GM19372 (cell line): ENCODE data around the gene ABCC9.
"Not testable (repeated sequence)": the region's sequence is repeated elsewhere in the genome, so short reads cannot be mapped to it uniquely, and the experiment has no call there.

Experiments used
- ATAC-seq: cut with Tn5 transposase; IDR thresholded peaks from one replicate; pipeline ENCODE4 v1.9.1; 2021; ENCODE audit warnings: mild to moderate bottlenecking, low read depth, moderate library complexity; ENCODE audit not compliant: unreplicated experiment

The ABCC9 gene

DNA sequence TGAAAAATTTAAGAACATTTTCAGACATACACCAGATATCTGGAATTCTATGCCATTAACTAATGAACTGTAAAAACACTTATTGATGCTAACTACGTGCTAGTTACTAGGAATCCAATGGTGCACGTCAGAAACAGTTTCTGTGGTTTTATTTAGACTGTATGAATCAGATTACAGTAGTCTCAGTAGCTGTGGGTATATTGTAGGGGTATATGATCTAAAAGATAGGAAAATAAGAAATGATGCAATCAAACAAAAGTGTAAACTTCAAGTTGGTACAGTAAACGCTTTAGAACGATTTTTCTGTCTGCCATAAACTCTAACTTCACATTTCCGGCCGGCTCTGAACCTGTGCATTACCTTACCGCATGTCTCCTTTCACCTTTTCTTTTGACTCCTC, 2.3 kb downstream of the ABCC9 start:
- ATAC-seq = no peak

DNA sequence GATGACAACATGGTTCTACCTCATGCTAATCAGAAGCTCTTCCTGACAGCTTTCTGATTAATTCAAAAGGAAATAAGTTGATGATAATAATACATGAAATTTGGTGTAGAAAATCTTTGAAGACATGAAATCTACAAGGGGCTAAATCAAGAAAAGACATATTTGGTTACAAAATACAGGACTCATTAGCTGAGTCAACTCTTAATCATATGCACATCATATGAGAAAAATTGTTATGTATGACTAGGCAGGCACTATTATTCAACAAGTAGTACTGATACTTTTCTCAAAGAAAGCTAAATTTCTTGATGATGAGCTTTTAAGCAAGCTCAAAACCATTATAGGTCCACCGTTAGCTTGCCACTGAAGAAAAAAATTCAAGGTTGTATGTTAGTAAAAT, 7.1 kb downstream of the ABCC9 start:
- no peak for ATAC-seq

DNA sequence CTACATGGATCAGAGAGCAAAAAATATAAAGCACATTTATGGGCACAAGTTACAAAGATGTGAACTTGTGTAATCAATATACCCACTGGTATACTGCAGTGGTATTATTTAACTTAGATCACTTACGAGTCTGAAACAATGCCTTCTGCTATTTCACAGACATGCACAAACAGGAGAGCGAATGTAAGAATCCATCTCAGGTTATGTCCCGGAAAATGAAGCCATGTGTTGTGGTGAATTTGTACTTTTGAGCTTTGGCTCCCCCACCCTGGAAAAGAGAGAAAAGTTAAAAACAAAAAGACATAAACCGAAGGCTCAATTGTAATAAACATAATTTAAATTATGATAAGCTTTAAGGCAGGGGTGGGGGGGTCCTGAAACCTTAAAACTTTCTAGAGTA, 7.6 kb downstream of the ABCC9 start:
- no peak for ATAC-seq

DNA sequence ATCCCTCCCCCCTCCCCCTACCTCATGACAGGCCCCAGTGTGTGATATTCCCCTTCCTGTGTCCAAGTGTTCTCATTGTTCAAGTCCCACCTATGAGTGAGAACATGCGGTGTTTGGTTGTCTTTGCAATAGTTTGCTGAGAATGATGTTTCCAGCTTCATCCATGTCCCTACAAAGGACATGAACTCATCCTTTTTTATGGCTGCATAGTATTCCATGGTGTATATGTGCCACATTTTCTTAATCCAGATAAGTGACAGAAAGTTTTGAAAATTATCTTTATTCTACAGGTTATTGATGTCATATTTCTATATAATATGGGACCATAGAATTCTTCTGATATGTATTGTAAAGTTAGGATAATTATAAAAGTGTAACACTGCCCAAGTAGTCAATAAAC, 11.3 kb downstream of the ABCC9 start:
- ATAC-seq = not testable (repeated sequence)

DNA sequence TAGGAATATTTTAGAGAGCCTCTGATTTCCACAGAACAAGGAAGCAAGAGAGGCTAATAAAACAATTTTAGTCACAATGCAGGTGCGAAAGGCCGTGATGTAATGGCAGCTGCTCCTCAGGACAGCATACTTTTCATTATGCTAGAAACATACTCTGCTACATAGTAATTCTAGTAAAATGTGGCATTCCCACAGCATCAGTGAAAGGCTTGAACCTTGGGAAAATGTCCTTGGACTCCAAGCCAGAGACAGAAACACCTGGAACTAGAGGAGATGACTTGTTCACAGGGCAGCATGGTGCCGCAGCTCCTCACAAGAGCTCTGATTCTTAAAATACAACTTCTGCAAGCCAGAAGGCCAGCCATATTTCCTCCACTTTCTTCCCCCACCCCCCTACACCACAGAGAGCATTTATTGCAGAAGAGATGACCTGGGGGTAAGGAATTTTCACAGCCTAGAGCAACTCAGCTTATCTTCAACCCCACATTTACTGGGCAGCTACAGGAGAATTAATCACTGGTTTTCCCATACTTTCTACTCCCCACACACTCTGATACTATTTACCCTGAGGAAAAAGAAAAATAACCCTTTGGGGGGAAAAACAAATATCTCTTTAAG, 15.8 kb downstream of the ABCC9 start:
- no peak for ATAC-seq

DNA sequence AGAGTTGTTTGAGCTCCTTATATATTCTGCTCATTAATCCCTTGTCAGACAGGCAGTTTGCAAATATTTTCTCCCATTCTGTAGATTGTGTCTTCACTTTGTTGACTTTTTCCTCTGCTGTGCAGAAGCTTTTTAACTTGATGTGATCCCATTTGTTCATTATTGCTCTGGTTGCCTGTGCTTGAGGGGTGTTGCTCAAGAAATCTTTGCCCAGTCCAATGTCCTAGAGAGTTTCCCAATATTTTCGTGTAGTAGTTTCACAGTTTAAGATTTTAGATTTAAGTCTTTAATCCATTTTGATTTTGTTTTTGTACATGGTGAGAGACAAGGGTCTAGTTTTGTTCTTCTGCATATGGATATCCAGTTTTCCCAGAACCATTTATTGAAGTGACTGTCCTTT, 19.8 kb downstream of the ABCC9 start:
- ATAC-seq = no peak

DNA sequence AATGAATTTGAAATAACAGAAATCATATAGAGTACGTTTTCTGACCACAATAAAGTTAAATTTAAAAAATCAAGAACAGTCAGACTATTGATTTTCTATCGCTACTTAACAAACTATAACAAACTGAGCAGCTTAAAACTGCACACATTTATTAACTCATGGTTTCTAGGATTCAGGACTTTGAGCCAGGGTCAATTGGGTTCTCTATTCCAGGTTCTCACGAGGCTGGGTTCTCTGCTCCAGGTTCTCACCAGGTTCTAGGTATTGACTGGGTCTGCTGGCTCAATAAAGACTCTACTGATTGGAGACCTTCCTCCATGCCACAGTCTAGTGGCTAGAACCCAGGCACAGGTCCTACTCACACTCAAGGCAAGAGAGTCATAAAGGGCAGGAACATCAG, 22.8 kb downstream of the ABCC9 start:
- no peak for ATAC-seq

DNA sequence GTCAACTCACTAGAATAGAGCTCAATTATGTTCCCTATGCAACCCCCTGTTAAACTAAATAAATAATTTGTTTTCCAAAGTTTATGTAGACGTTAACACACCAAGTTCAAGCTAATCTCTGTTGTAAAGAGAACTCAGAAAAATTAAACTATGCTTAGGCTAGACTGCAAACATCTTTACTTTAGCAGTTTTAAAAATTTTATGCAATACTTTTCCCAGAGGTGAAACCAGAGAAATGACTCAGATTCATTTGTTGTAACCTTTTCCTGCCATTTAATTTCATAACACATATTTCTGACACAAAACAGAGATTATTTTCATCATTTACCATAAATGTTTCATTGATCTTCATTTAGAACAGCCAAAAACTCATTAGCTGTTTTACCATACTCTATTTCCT, 27.4 kb downstream of the ABCC9 start:
- no peak for ATAC-seq

DNA sequence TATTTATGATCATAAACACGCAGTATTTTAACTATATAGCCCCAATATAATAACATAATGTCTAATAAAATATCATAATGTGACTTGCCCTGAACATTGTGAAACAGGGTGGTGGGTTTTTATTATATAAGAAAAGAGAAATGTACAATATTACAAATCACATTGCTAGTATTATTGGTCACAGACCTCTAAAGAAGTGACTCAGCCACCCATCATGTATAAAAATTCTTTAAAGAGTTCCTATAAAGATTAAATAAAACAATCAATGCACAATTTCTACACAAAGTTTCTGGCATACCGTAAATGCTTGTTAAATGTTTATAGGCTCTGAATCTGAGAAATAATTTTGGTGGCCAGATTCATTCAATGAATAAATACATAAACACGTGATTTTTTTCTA, 28.9 kb downstream of the ABCC9 start:
- ATAC-seq = no peak

DNA sequence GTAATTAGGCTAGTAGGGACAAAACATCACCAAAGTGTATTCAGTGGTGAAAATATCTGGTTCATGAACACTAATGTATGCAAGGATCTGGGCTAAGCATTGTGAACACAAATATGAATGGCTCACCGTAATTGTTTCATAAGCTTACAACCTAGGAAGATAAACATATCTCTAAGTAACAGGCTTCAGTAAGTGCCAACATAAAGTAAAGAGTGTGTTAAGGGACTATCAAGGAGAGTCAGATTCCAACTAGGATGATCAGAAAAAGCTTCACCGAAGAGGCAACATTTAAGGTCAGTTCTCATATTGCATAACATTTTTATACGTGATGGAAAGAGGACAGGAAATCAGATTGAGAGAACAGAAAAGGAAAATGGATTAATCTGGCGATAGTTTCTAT, 29.4 kb downstream of the ABCC9 start:
- no peak for ATAC-seq

DNA sequence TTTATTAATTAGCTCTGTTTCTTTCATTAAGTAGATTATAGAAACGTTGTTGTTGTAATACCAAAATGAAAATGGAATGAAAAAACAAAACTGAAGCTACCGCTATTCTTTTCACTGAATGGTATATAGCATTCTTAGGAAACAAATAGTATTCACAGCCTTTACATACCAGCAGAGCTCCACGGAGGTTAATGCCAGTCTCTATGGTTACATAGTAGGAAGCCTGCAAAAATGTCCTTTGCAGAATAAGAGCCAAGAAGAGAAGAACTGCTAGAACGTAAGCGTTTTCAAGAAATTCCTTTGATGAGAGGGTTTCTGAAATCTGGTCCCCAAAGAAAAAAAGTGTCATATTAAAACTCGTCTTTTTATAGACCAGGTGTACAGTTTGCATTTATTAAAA, 30.6 kb downstream of the ABCC9 start:
- ATAC-seq = no peak

DNA sequence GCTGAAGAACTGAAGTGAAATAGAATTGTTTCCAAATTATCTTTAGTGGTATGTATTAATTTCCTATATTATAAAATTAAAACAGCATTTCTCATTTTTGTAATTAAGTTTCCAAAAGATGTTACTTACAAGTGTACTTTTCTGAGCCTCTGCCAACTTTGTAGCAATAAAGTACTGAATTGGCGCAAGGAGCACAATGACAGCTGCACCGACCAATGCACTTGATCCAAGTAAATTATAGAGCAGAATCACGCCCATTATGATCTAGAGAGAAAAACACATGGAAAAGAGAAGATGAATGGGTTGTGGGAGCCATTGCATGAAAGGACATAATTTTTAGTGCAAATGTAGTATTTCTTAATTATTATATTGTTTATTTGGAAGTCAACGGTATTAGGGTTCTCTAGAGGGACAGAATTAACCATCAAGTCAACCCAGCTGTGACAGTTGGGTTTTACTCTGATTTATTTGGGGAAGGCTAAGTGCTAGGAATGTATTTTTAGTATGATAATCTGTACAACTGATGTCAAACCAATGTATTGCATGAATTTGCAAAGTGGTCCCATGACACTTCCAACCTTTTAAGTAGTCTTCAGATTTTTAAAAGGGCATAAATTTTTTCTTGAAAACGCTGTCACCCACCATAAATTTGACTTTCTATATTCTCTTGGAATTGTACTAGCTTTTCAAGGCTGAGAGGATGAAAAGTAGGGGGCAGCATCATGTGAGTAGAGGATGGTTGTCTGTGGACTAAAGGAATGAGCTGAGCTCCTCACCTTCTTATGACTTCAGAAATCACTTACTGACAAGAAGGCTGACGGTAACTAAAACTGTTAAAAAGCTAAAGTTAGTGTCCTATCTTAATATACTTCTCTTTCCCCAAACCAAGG, 33.0 kb downstream of the ABCC9 start:
- ATAC-seq = no peak

DNA sequence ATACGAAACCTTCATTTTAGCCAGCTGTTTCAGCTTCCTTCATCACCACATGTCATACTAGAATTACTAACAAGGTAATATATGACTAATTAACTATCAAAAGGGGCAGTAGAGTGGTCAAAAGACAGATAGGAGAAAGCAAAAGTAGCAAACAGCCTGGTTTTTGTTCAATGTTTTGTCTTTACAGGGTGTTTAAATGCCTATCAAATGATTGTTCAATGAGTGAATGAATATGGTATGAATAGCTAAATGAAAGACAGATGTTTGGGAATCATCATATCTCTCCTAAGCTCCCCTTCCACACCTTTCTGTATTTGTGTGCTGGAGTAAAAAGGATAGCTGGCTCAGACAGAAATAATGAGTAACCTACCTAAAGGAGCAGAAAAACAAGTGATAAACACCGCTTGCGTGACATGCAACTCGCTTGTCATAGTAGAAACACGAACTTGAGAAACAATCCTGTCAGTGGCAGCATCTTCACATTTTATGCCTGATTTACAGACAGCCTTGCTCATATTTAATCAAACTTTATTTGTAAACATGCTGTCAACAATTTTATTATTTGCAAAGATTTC, 34.2 kb downstream of the ABCC9 start:
- ATAC-seq = no peak

DNA sequence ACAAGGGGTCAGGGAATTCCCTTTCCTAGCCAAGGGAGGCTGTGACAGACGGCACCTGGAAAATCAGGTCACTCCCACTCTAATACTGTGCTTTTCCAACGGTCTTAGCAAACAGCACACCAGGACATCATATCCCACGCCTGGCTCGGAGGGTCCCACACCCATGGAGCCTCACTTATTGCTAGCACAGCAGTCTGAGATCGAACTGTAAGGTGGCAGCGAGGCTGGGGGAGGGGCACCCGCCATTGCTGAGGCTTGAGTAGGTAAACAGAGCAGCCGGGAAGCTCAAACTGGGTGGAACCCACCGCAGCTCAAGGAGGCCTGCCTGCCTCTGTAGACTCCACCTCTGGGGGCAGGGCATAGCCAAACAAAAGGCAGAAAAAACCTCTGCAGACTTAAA, 41.7 kb downstream of the ABCC9 start:
- not testable (repeated sequence) for ATAC-seq

DNA sequence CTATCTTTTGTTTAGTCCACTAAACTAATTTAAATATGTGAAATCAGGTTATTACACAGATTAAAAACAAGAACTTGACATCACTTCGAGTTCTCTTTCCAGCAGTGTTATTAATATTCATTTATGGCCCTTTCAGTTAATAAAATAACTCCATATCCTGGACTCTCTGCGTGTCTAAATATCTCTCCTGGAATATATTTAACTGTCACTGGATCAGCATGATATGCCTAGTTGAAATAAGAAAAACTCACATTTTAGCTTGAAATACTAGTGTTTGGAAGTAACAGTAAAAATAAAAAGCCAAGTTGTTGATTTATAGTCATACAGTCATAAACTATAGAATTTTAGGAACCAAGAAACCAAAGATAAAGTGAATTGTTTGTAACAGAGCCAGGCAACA, 45.6 kb downstream of the ABCC9 start:
- ATAC-seq = no peak

DNA sequence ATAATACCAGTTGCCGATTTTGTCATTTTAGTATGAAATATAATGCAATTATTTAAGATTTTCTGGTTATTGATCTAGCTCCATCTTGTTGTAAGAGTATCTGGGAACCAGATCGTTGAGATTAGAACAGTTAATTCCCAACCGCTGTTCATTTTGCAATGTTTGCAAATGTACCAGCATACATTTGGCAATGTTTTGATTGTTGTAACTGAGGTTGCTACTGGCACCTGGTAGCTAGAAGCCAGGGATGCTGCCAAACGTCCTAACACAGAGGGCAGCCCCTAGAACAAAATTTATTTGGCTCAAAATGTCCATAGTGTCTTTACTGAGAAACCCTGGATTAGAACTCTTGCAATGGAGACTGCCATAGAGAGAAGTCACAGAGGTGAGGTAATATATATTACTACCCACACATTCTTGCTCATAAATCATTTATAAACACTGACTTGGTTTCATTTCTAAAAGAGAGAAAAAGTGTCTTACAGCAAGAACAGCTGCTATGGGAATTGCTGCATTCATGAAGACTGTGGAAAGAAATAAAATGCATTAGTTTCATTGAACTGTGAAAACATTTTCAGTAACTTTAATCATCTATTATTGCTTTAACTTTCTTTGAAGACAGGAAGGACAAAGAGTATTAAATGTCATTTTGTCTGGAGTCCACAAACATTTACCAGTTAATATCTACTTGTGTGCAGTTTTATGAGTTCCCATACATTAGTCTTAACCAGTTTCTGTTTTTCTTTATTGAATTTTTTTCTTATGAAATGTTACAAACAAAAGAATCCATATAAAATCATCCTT, 46.2 kb downstream of the ABCC9 start:
- ATAC-seq = no peak

DNA sequence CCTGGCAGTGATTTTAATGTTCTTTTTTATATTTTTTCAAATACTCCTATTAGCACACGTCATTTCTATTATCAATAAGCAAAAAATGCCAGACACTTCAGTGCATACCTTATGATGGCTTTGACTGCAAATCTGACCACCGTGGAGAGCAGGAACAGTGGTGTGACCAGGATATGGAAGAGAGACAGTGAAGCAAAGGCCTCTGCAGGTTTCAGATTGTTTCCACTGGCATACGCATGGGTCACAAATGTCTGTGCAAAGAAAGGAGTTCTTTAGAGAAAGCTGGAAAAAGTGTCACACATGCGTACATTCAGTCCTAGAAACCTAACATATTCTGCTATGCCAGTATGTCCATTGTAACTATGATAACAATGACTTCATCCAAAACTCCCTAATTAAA, 47.3 kb downstream of the ABCC9 start:
- no peak for ATAC-seq

DNA sequence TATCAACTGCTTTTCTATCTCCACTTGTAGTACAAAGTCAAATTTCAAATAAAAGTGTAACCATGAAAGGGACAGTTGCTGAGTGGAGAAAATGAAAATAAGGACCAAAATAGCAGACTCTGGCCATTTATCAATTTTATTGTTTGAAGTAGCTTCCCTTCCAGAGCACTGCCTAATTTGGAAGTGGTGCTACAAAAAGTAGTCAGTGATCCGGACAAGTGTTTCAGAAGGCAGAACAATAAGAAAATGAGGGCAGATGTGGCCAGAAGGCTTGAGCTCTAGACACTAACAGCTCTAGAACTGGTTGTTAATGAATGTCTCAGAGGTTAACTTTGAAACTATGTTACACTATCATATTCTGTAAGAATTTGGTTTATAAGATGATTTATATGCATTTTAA, 48.9 kb downstream of the ABCC9 start:
- ATAC-seq = no peak

DNA sequence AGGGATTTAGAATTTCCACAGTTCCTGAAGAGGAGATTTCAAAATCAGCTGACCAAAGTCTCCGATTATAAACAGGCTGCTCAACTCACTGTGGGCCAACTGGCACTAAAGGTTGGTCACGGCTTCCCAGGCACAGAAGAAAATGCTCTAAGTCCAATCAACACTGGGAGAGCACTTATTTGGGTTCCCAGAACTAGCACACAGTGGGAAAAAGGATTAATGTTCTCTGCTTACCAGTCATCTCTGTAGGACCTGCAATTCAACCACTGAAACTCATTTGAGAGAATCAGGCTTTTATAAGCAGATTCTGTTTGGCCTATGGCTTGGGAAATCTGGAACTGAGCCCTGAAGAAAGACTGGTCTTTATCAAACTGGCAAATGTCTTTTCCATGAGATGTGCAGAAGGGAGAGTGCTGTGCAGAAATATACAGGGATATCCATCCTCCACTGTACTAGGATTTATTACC, 49.4 kb downstream of the ABCC9 start:
- ATAC-seq = no peak

DNA sequence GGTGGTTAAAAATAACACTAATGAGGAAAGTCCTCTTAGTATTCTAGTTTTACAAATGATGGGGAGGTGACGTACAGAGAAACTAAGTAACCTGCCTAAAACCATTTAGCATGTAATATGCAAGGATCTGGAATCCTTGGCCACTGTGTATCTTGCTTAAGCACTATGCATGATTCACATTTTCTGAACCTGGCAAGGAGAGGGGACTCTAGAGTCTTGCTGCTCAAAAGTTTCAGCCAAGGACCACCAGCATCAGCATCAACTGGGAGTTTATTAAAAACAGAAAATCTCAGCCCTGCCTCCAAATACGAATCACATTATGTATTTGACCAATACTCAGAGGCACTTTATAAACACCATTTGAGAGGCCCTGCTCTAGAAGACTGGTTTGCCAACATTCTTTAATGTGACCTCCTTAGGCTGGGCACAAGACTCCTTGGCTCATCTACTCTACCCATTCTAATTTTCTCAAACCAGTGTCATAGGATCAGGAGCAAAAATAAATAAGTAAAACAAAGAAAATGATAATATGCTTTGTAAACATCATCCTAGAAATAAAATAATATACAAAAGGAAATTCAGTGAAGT, 52.9 kb downstream of the ABCC9 start:
- ATAC-seq = no peak

DNA sequence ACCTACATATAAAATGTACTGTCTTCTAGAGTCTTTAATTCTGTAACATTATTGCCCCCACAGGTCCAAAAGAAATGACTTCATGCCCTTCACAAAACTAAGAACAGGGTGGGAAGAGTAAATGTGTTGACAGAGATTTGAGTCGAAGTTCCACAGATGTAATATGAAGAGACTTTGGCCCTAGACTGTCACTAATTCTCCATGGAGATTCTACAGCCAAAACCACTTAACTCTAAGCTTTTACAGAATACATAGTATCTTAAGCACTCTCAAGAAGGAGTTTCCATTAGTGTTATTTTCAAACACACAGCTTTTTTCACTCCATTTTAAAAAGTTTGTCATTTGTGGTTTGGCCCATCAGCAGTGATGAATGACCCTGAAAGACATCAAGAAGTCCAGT, 56.3 kb downstream of the ABCC9 start:
- no peak for ATAC-seq
